SK-N-SH (cell line): ENCODE measurements around the gene CCDC154. TPM values are rescaled to one million over a fixed set of nuclear protein-coding genes. Genes with fewer than 3 reads are reported as not detected.

ENCODE experiments used
- CTCF ChIA-PET: fragments of 300-600, 350-600 bp; formaldehyde crosslinking; extraction: SDS; loops from one replicate; lab custom pipeline; 2021; lab: Yijun Ruan, JAX
- POLR2A ChIA-PET: fragments of 350-600 bp; sonication (Branson Sonifier 250); formaldehyde crosslinking; extraction: SDS; loops from one replicate; lab custom pipeline; 2020; ENCODE audit warnings: antibody characterized with exemption, inconsistent platforms; lab: Yijun Ruan, JAX
- DNase-seq: peaks from one replicate; pipeline ENCODE4 v3.0.0; 2012
- H2AFZ ChIP-seq: fragments of 200-600 bp; sonication (generic); 2 replicates; pipeline ENCODE4 v1.8.1; 2016; ENCODE audit warnings: antibody characterized with exemption, mild to moderate bottlenecking, low read depth
- H3F3A ChIP-seq: fragments of 200-600 bp; sonication (generic); replicated peaks from 2 replicates; pipeline ENCODE3; 2016; ENCODE audit warnings: antibody characterized with exemption, mild to moderate bottlenecking; ENCODE audit not compliant: insufficient read depth
- H3K27ac ChIP-seq, 2 experiments: fragments of 200-500 bp in 1 of 2; fragments of 200-600 bp in 1 of 2; sonication (Bioruptor generic) in 1 of 2; sonication (generic), shearing (Covaris generic) in 1 of 2; 2 replicates each; pipeline versions ENCODE4 v1.5.1 to v1.6.1; 2014 to 2016; ENCODE audit warnings: low read depth in 2 of 2, inconsistent platforms in 1 of 2, low read length in 1 of 2, mild to moderate bottlenecking in 1 of 2, mixed read lengths in 1 of 2
- H3K27me3 ChIP-seq: fragments of 200-600 bp; sonication (generic), shearing (Covaris generic); 2 replicates; pipeline ENCODE4 v1.6.1; 2016; ENCODE audit warnings: mixed run types; ENCODE audit not compliant: insufficient read depth
- H3K36me3 ChIP-seq, 2 experiments: fragments of 200-500 bp in 1 of 2; fragments of 200-600 bp in 1 of 2; sonication (Bioruptor generic) in 1 of 2; sonication (generic) in 1 of 2; replicated peaks in 1 of 2; 2 replicates each; pipeline versions ENCODE3 to v1.5.1; 2014 to 2016; ENCODE audit warnings: low read length in 1 of 2, mild to moderate bottlenecking in 1 of 2; ENCODE audit not compliant: insufficient read depth in 2 of 2, control insufficient read depth in 1 of 2
- H3K4me1 ChIP-seq, 2 experiments: fragments of 200-500 bp in 1 of 2; fragments of 200-600 bp in 1 of 2; sonication (Bioruptor generic) in 1 of 2; sonication (generic), shearing (Covaris generic) in 1 of 2; 2 replicates each; pipeline versions ENCODE4 v1.5.1 to v1.6.1; 2014 to 2016; ENCODE audit warnings: low read depth in 1 of 2, low read length in 1 of 2, mixed run types in 1 of 2; ENCODE audit not compliant: insufficient read depth in 2 of 2, control insufficient read depth in 1 of 2
- H3K4me2 ChIP-seq: fragments of 200-600 bp; sonication (generic), shearing (Covaris generic); 2 replicates; pipeline ENCODE4 v1.6.1; 2017; ENCODE audit warnings: mixed run types
- H3K4me3 ChIP-seq, 2 experiments: fragments of 200-500 bp in 1 of 2; fragments of 200-600 bp in 1 of 2; sonication (Bioruptor generic) in 1 of 2; sonication (generic), shearing (Covaris generic) in 1 of 2; 2 replicates each; pipeline versions ENCODE4 v1.5.1 to v1.8.1; 2014 to 2016; ENCODE audit warnings: low read depth in 2 of 2, inconsistent platforms in 1 of 2, low read length in 1 of 2, mild to moderate bottlenecking in 1 of 2, mixed read lengths in 1 of 2, moderate library complexity in 1 of 2
- H3K79me2 ChIP-seq: fragments of 200-600 bp; sonication (generic); 2 replicates; pipeline ENCODE4 v1.8.1; 2017; ENCODE audit warnings: mild to moderate bottlenecking; ENCODE audit not compliant: insufficient read depth
- H3K9ac ChIP-seq: fragments of 200-600 bp; sonication (generic); 2 replicates; pipeline ENCODE4 v1.6.1; 2017; ENCODE audit warnings: mixed run types
- H3K9me2 ChIP-seq: fragments of 200-600 bp; sonication (generic); 2 replicates; pipeline ENCODE4 v1.6.1; 2017; ENCODE audit warnings: mixed run types
- H3K9me3 ChIP-seq: fragments of 200-600 bp; sonication (generic); 2 replicates; pipeline ENCODE4 v1.6.1; 2017; ENCODE audit warnings: mixed run types, mild to moderate bottlenecking, moderate library complexity
- H4K20me1 ChIP-seq: fragments of 200-600 bp; sonication (generic); 2 replicates; pipeline ENCODE4 v1.6.1; 2017; ENCODE audit warnings: mild to moderate bottlenecking, mixed run types; ENCODE audit not compliant: insufficient read depth
- CHD2 ChIP-seq: fragments of 150-350 bp; IDR thresholded peaks from 2 replicates; pipeline ENCODE4 v1.6.1; 2018; ENCODE audit warnings: low read length; ENCODE audit not compliant: partially characterized antibody
- EZH2phosphoT487 ChIP-seq: fragments of 200-600 bp; sonication (generic); IDR thresholded peaks from 2 replicates; pipeline ENCODE4 v1.6.1; 2017; ENCODE audit warnings: low read depth, mixed run types, mild to moderate bottlenecking, antibody characterized with exemption, moderate library complexity, borderline replicate concordance
- FOXJ3 ChIP-seq: sonication (generic); formaldehyde crosslinking; IDR thresholded peaks from 2 replicates; pipeline ENCODE4 v1.5.1; 2020; ENCODE audit warnings: mild to moderate bottlenecking, missing genetic modification reagents
- GABPA ChIP-seq: IDR thresholded peaks from 2 replicates; pipeline ENCODE4 v1.4.0; 2012; ENCODE audit warnings: low read depth, mild to moderate bottlenecking
- MEF2A ChIP-seq: IDR thresholded peaks from 2 replicates; pipeline ENCODE4 v1.4.0; 2012; ENCODE audit warnings: low read depth, borderline replicate concordance
- MXI1 ChIP-seq: IDR thresholded peaks from 2 replicates; pipeline ENCODE4 v1.6.1; 2012; ENCODE audit warnings: mild to moderate bottlenecking, low read depth, low read length, improper control_type of control experiment
- NRF1 ChIP-seq: IDR thresholded peaks from 2 replicates; pipeline ENCODE4 v1.6.1; 2012; ENCODE audit warnings: low read depth, mild to moderate bottlenecking, low read length
- POLR2AphosphoS5 ChIP-seq: IDR thresholded peaks from 2 replicates; pipeline ENCODE4 v1.6.1; 2012; ENCODE audit warnings: low read depth, low read length
- RAD21 ChIP-seq: IDR thresholded peaks from 2 replicates; pipeline ENCODE4 v1.6.1; 2012; ENCODE audit warnings: mild to moderate bottlenecking, low read length
- SIN3A ChIP-seq: IDR thresholded peaks from 2 replicates; pipeline ENCODE4 v1.6.1; 2012; ENCODE audit warnings: low read depth, mild to moderate bottlenecking, low read length, moderate library complexity, borderline replicate concordance
- SMC3 ChIP-seq: IDR thresholded peaks from 2 replicates; pipeline ENCODE4 v1.6.1; 2012; ENCODE audit warnings: low read depth, low read length, improper control_type of control experiment
- TCF12 ChIP-seq: IDR thresholded peaks from 2 replicates; pipeline ENCODE4 v1.4.0; 2012
- YY1 ChIP-seq: IDR thresholded peaks from 2 replicates; pipeline ENCODE4 v1.4.0; 2012; ENCODE audit warnings: low read depth, mild to moderate bottlenecking
- WGBS: methylation state at CpG from one replicate; pipeline ENCODE4 v1.1.6; 2017; ENCODE audit warnings: low lambda C conversion rate; 5-methylcytosine and 5-hydroxymethylcytosine counted together
- polyA plus RNA-seq, 3 experiments: library from polyadenylated mRNA; depleted of rRNA; stranded (reverse); fragments of >200 nt; gene quantifications; 2 replicates each; pipeline ENCODE4 v1.2.3, GENCODE V29; 2012
- TF ChIP-seq, protein P1 (sequence below): IDR thresholded peaks from 2 replicates; pipeline ENCODE4 v1.4.0; 2012; ENCODE audit warnings: low read depth, borderline replicate concordance
- TF ChIP-seq, protein P2 (sequence below): fragments of 150-350 bp; IDR thresholded peaks from 2 replicates; pipeline ENCODE4 v1.6.1; 2016; ENCODE audit warnings: mild to moderate bottlenecking, low read depth, low read length
- TF ChIP-seq, protein P3 (sequence below): IDR thresholded peaks from 2 replicates; pipeline ENCODE4; 2012
- TF ChIP-seq, protein P4 (sequence below): IDR thresholded peaks from 2 replicates; pipeline ENCODE4 v1.4.0; 2012; ENCODE audit warnings: low read depth, borderline replicate concordance

CCDC154 gene
- polyA plus RNA-seq, 1 of the 3 experiments (the other 2 are of a cell fraction) = 0.35 TPM

DNA sequence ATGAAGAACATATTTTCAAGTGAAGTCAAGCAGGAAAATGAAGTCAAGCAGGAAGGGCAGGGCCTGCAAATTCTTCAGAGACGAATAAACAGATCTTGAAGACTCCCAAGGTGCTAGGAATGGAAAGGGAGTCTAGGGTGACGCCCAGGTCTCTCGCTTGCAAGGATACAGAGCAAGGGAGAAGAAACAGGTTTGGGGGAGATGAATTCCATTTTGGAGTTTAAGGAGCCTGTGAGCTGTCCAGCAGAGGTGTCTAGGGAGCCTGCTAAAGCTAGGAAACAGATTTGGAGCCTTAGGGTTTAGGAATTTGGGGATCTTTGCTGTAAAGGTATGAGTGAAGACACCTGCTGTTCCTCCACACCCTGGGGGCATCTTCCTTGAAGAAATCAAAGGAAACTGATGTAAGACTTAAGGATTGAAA, 27.8 kb downstream of the CCDC154 start:
- H3K27ac ChIP-seq = peak overlapping the region in 1 of 2 experiments; percentile 26; a peak in 1 of 4 replicates
- no peak overlapping the region for H3K9ac ChIP-seq
- no peak for DNase-seq
- H3K4me1 ChIP-seq = peaks cover 0 to 4% of the 10 kb centered on the region in 2 experiments; a peak in 3 of 4 replicates
- H3K79me2 ChIP-seq = peaks cover 65% of the 10 kb centered on the region
- H3K4me3 ChIP-seq = no peak overlapping the region
- CTCF ChIA-PET = interaction anchor here (0.6 to 1.5 kb wide), 2 partner anchors 10 to 53 kb away, joined by 3 read pairs; no protein-coding TSS in a partner anchor
- POLR2A ChIA-PET = no interaction called here
- no peaks in the 10 kb centered on the region for H3K27me3 ChIP-seq
- no peak for TF ChIP-seq RAD21
- no peak for TF ChIP-seq TCF12
- TF ChIP-seq SIN3A = no peak
- no peak for TF ChIP-seq GABPA
- TF ChIP-seq, protein P1, sequence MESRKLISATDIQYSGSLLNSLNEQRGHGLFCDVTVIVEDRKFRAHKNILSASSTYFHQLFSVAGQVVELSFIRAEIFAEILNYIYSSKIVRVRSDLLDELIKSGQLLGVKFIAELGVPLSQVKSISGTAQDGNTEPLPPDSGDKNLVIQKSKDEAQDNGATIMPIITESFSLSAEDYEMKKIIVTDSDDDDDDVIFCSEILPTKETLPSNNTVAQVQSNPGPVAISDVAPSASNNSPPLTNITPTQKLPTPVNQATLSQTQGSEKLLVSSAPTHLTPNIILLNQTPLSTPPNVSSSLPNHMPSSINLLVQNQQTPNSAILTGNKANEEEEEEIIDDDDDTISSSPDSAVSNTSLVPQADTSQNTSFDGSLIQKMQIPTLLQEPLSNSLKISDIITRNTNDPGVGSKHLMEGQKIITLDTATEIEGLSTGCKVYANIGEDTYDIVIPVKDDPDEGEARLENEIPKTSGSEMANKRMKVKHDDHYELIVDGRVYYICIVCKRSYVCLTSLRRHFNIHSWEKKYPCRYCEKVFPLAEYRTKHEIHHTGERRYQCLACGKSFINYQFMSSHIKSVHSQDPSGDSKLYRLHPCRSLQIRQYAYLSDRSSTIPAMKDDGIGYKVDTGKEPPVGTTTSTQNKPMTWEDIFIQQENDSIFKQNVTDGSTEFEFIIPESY = no peak
- no peak for TF ChIP-seq POLR2AphosphoS5
- TF ChIP-seq, protein P2, sequence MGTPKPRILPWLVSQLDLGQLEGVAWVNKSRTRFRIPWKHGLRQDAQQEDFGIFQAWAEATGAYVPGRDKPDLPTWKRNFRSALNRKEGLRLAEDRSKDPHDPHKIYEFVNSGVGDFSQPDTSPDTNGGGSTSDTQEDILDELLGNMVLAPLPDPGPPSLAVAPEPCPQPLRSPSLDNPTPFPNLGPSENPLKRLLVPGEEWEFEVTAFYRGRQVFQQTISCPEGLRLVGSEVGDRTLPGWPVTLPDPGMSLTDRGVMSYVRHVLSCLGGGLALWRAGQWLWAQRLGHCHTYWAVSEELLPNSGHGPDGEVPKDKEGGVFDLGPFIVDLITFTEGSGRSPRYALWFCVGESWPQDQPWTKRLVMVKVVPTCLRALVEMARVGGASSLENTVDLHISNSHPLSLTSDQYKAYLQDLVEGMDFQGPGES = no peak
- TF ChIP-seq, protein P3, sequence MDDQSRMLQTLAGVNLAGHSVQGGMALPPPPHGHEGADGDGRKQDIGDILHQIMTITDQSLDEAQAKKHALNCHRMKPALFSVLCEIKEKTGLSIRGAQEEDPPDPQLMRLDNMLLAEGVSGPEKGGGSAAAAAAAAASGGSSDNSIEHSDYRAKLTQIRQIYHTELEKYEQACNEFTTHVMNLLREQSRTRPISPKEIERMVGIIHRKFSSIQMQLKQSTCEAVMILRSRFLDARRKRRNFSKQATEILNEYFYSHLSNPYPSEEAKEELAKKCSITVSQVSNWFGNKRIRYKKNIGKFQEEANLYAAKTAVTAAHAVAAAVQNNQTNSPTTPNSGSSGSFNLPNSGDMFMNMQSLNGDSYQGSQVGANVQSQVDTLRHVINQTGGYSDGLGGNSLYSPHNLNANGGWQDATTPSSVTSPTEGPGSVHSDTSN = no peak
- no peak for TF ChIP-seq CHD2
- TF ChIP-seq MXI1 = no peak
- no peak for TF ChIP-seq YY1
- no peak for TF ChIP-seq SMC3
- TF ChIP-seq FOXJ3 (CRISPR knock-in tag) = no peak
- TF ChIP-seq NRF1 = no peak
- TF ChIP-seq EZH2phosphoT487 = no peak
- no peak for TF ChIP-seq MEF2A
- TF ChIP-seq, protein P4, sequence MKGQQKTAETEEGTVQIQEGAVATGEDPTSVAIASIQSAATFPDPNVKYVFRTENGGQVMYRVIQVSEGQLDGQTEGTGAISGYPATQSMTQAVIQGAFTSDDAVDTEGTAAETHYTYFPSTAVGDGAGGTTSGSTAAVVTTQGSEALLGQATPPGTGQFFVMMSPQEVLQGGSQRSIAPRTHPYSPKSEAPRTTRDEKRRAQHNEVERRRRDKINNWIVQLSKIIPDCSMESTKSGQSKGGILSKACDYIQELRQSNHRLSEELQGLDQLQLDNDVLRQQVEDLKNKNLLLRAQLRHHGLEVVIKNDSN = no peak
- 81% methylated on average over 3 of the region's 3 CpGs for WGBS
- no peaks in the 10 kb centered on the region for H3K9me3 ChIP-seq
- H3F3A ChIP-seq = peaks cover 25% of the 10 kb centered on the region
- H3K4me2 ChIP-seq = no peak overlapping the region
- no peaks in the 10 kb centered on the region for H3K9me2 ChIP-seq
- H2AFZ ChIP-seq = no peak overlapping the region
- no peaks in the 10 kb centered on the region for H4K20me1 ChIP-seq
- peaks cover 0 to 3% of the 10 kb centered on the region in 2 experiments for H3K36me3 ChIP-seq
